ENCODE results near the gene DENND6B. TPM values are rescaled to one million over a fixed set of nuclear protein-coding genes. Genes with fewer than 3 reads are reported as not detected.
A peak's percentile ranks its signal among the peaks of the same experiment; 100 is the strongest.

DENND6B gene
- total RNA-seq, 2 experiments from 2014 or later = 3.1 to 3.6 TPM

DNA sequence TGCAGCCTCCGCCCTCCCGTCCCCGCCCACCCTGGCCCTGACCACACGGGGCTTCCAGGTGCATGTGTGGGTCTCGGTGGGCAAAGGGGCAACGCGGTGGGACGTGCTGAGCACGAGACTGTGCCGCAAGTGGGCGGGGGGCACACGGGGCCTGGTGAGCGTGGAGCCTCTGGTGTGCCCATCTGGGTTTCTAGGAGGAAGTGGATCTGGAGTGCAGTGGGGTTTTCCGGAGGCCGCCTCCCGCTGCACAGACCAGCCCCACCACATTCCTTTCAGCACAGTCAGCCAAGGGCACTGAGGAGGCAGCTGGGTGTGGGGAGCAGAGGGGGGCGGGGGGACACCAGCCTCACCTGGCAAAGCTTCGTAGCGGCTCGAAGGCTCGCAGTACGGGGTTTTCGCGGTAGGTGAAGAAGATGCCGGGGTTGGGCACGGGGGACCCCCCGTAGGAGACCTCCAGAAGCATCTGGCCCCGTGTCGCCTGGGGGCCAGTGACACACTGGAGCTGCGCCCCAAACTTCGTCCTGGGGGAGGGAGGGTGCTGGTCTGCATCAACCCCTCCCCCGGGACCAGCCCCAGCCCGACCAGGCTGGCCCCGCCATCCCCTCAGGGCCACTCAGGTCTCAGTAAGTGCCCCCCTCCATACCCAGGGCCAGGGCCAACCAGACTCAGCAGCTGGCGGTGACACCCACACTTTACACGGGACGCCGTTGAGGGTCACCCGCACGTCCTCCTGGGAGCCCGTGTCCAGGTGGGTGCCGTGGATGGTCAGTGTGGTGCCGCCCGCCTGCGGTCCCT, 44.3 kb downstream of the DENND6B start:
- DNase-seq = no peak
- Mint-ChIP-seq H3K27ac (no peak overlapping the region), H3K4me1 (no peaks in the 10 kb centered on the region), H3K4me3 (no peak overlapping the region), H3K9me3 (no peaks in the 10 kb centered on the region), H3K36me3 (ENCODE audit: low read depth) (no peaks in the 10 kb centered on the region), H3K27me3 (no peaks in the 10 kb centered on the region)
- ChIA-PET POLR2A (no interaction called here), CTCF (interaction anchor here (0.8 kb wide), 1 partner anchor 59 kb away, joined by 3 read pairs; no protein-coding TSS in a partner anchor)

DNA sequence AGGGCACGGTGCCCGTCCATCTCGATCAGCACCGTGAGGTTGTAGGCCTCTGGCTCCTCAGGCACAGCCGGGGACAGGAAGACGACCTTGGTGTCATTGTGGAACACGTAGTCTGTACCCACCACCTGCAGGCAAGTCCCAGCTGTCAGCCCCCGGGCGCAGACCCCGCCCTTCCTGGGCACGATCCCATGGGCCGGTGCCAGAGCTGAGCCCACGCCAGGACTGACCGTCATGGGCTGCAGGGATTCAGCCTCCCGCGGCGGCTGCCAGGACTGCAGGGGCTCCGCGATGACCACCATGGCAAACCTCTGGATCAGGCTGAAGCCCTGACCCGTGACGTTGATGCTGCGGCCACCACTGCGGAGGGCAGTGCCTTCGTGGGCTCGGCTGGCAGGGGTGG, 44.9 kb downstream of the DENND6B start:
- Mint-ChIP-seq H3K4me3 (no peak overlapping the region), H3K36me3 (ENCODE audit: low read depth) (no peaks in the 10 kb centered on the region), H3K27me3 (no peaks in the 10 kb centered on the region), H3K4me1 (no peaks in the 10 kb centered on the region), H3K27ac (no peak overlapping the region), H3K9me3 (no peaks in the 10 kb centered on the region)
- no peak for DNase-seq
- POLR2A ChIA-PET = no interaction called here
- CTCF ChIA-PET = interaction anchor here (0.8 kb wide), 1 partner anchor 60 kb away, joined by 3 read pairs; no protein-coding TSS in a partner anchor

DNA sequence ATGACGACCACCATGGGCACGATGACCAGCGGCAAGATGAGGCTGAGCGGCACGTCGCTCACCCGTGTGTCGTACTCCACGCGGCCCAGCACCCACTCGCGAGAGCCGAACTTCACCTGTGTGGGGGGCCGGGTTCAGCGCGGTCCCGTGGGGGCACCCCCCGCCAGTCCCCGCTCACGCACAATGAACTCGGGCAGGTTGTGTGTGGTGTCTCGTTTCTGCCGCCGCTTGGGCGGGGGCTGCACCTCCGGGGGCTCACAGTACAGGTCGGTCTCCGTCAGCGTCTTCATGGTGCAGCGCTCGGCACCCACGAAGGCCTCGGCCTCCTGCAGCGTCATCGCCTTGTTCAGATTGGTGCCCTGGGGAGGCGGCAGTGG, 45.4 kb downstream of the DENND6B start:
- Mint-ChIP-seq H3K27me3 (no peaks in the 10 kb centered on the region), H3K9me3 (no peaks in the 10 kb centered on the region), H3K4me3 (no peak overlapping the region), H3K36me3 (ENCODE audit: low read depth) (no peaks in the 10 kb centered on the region), H3K4me1 (no peaks in the 10 kb centered on the region), H3K27ac (no peak overlapping the region)
- no peak for DNase-seq
- ChIA-PET POLR2A (no interaction called here), CTCF (no interaction called here)

DNA sequence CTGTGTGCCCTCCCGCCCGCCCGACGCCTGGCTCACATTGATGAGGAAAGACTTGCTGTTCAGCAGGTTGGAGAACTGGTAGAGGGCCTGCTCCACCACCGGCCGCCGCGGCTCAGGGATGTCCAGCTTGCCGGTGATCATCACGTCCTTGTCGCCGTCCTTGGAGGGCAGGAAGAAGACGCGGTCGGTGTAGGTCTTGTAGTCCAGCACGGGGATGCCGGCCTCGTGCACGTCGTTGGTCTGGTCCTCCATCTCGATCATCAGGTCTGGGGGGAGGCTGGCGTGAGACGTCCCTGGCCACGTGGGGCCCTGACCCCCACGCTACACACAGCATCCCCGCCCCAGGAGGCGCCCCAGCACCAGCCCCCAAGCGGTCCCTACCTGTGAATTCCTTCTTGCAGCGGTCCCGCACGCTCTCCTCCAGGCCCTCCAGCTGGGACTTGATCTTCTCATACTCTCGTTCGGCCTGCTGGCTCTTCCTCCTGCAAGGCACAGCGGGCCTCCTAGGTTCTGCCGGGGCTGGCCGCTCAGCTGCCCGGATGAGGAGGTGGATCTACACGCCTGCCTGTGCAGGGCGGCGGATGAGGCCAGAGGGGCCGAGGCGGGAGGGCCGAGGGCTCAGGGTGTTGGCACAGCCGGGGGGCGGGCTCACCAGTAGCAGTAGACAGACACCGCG, 46.0 kb downstream of the DENND6B start:
- Mint-ChIP-seq H3K27me3 (no peaks in the 10 kb centered on the region), H3K4me1 (peaks cover under 1% of the 10 kb centered on the region), H3K36me3 (ENCODE audit: low read depth) (no peaks in the 10 kb centered on the region), H3K27ac (no peak overlapping the region), H3K4me3 (no peak overlapping the region), H3K9me3 (no peaks in the 10 kb centered on the region)
- ChIA-PET POLR2A (no interaction called here), CTCF (no interaction called here)
- DNase-seq = no peak

DNA sequence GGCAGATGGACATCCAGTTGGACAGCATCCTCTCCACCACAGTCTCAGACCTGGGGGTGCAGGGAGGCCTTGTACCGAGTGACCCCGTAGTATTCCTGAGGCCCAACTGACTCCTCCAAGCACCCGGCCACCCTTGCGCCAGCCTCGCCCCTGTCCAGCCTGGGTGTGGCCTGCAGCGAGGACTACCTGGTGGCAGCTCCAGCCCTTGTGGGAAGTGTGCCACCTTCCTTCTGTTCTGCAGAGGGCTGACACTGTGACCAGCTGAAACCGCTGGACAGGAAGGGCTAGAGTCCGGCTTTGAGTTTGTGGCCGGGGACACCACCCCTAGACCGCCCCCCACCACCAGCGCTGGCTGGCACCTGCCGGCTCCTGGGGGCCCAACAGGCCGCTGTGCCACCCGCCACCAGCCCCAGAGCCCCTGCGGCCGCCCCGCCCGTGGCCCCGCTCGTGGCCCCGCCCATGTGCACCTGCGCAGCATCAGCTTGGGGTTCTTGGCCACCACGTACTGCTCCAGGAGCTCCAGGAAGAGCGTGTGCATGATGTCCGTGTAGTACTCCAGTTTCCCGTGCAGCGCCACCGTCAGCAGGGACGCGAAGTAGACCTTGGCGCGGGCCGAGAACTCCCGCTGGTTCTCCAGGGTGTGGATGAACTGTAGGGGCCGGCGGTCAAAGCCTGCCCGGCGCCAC, 46.6 kb downstream of the DENND6B start:
- H3K27me3 Mint-ChIP-seq = no peaks in the 10 kb centered on the region

DNA sequence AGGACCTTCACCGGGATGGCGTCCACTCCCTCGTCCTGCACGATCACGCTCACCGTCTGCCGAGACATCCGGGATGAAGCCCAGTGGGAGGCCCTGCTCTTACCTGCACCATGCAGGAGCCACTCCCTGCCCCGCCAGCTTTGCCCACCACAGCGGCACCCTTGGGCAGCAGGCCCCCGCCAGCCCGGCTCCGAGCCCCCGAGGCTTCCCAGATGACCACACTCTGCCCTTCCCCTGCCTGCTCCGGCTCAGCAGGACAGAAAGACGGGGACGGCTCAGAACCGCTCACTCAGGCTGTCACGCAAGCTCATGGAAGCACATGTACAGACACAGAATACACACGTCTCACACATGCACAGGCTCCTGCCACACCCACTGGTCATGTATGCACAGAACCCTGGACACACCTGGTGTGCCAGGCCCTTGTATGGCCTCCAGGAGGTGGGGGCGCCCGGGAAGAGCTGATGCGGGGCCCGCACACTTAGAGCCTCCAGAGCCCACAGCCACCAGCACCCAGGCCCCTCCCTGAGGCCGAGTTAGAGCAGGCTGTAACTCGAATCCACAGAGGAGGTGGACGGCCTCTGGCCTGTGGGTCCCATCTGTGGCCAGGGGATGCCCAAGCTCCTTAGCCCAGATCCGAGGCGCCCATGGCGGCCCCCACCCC, 47.7 kb downstream of the DENND6B start:
- no peak for DNase-seq
- ChIA-PET CTCF (interaction anchor here (0.5 to 1.6 kb wide), 2 partner anchors 44 to 46 kb away, joined by 4 to 7 read pairs; no protein-coding TSS in a partner anchor), POLR2A (no interaction called here)
- H3K36me3 Mint-ChIP-seq (ENCODE audit: low read depth) = no peaks in the 10 kb centered on the region
- H3K4me3 Mint-ChIP-seq = no peak overlapping the region
- no peaks in the 10 kb centered on the region for H3K9me3 Mint-ChIP-seq
- H3K4me1 Mint-ChIP-seq = peaks cover 2% of the 10 kb centered on the region
- no peak overlapping the region for H3K27ac Mint-ChIP-seq
- no peaks in the 10 kb centered on the region for H3K27me3 Mint-ChIP-seq

More for the DNA sequence above, 46.6 kb downstream of the DENND6B start:
- peaks cover 2% of the 10 kb centered on the region for H3K4me1 Mint-ChIP-seq
- H3K27ac Mint-ChIP-seq = no peak overlapping the region
- H3K36me3 Mint-ChIP-seq (ENCODE audit: low read depth) = no peaks in the 10 kb centered on the region
- no peak overlapping the region for H3K4me3 Mint-ChIP-seq
- ChIA-PET CTCF (interaction anchor here (1.6 kb wide), 1 partner anchor 45 kb away, joined by 7 read pairs; no protein-coding TSS in a partner anchor), POLR2A (no interaction called here)
- H3K9me3 Mint-ChIP-seq = no peaks in the 10 kb centered on the region
- DNase-seq = no peak

DNA sequence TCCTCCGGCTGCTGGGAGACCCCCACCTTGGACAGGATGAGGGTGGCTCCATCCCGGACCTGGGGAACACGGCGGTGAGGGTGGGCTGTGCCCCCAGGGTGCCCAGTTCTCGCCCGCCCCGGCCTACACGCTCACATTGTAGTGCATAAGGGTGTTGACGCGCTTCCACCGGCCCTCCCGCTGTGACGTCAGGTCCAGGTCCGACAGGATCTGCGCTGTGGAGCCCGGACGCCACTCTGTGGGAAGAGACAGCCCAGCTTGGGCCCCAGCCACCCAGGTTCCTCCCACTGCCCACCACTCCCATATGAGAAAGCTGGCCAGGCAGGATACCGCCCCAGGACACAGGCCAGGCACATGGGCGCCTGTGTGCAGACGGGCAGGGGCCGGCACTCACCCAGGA, 48.4 kb downstream of the DENND6B start:
- H3K4me1 Mint-ChIP-seq = peaks cover 2% of the 10 kb centered on the region
- H3K36me3 Mint-ChIP-seq (ENCODE audit: low read depth) = no peaks in the 10 kb centered on the region
- no peak overlapping the region for H3K4me3 Mint-ChIP-seq
- H3K27me3 Mint-ChIP-seq = no peaks in the 10 kb centered on the region
- ChIA-PET POLR2A (no interaction called here), CTCF (interaction anchor here (0.5 to 1.6 kb wide), 2 partner anchors 45 to 46 kb away, joined by 4 to 7 read pairs; no protein-coding TSS in a partner anchor)
- DNase-seq = no peak
- no peak overlapping the region for H3K27ac Mint-ChIP-seq
- H3K9me3 Mint-ChIP-seq = no peaks in the 10 kb centered on the region

DNA sequence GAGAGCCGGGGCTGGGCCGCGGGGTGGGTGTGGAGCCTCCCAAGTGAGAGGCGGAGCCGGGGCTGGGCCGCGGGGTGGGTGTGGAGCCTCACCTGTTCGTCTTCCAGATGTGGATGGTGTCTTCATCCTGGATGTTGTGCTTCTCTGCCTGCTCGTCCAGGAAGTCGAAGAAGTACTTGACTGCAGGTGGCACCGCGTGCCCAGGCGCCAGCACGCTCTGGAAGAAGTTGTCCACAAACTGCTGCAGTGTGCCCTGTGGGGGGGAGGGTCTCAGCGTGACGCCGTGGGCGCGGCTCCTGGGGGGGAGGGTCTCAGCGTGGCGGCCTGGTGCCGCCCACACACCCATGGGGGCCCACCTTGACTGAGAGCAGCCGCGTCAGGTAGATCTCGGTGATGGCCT, 49.1 kb downstream of the DENND6B start:
- ChIA-PET POLR2A (no interaction called here), CTCF (no interaction called here)
- no peaks in the 10 kb centered on the region for H3K9me3 Mint-ChIP-seq
- DNase-seq = no peak
- no peak overlapping the region for H3K27ac Mint-ChIP-seq
- no peaks in the 10 kb centered on the region for H3K36me3 Mint-ChIP-seq (ENCODE audit: low read depth)
- H3K4me3 Mint-ChIP-seq = no peak overlapping the region
- peaks cover 2% of the 10 kb centered on the region for H3K27me3 Mint-ChIP-seq
- H3K4me1 Mint-ChIP-seq = peaks cover 4% of the 10 kb centered on the region

DNA sequence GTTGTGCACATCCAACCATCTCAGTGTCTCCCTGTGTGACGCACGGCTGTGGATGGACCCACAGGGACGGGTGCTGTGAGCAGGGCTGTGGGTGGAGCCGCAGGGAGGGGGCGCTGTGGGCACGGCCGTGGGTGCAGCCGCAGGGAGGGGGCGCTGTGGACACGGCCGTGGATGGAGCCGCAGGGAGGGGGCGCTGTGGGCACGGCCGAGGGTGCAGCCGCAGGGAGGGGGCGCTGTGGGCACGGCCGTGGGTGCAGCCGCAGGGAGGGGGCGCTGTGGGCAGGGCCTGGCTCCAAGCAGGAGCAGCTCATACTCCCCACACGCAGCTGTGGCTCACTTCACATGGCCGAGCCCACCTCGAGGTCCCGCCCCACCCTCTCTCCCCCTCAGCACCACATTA, 50.7 kb downstream of the DENND6B start:
- Mint-ChIP-seq H3K4me3 (no peak overlapping the region), H3K9me3 (no peaks in the 10 kb centered on the region), H3K27me3 (peaks cover 8% of the 10 kb centered on the region), H3K36me3 (ENCODE audit: low read depth) (no peaks in the 10 kb centered on the region), H3K27ac (no peak overlapping the region), H3K4me1 (peaks cover 6% of the 10 kb centered on the region)
- DNase-seq = peak; percentile 48
- CTCF ChIA-PET = interaction anchor here (0.5 to 5.5 kb wide), 63 partner anchors 9 to 416 kb away, joined by 3 to 54 read pairs (median 4); partner anchors contain the start of genes ADM2, DENND6B, HDAC10 and MAPK12
- POLR2A ChIA-PET = no interaction called here

DNA sequence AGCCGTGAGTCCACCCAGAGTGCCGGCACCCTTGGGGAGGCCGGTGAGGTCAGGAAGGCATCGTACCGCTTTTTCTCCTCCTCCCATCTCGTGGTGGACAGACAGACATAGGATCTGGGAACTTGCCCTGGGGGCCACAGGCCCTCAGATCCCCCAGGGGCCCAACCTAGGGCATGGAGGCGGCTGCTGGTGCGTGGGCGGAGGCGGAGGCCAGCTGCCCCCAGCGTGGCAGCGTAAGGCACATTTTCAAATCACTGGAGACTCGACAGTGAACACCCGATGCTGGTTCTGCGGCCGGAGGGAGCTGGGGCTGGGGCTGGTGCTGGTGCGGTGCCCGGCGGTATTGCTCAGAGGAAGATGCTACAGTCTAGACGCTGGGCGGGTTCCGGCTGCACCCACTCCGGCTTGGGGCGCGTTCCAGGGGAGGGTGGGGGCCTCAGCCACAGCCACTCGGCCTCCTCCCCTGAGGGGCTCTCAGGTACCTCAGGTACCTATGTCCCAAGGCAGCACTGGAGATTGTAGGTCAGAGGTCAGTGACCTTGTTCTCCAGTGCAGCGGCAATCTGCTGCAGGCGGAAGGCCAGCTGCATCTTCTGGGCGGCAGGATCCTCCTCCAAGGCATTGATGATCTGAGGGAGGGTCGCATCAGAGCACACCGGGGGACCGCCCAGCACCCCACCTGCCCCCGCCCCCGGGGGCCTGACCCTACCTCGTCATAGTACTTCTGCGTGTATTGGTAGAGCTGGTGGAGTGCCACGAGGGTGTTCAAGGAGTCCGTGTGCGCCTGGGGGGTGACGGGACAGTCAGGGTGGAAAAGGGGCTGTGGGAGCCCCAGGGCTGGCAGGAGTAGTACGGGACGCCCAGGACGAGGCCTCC, 51.4 kb downstream of the DENND6B start:
- CTCF ChIA-PET = interaction anchor here (0.7 to 5.5 kb wide), 24 partner anchors 12 to 416 kb away, joined by 3 to 54 read pairs (median 6); partner anchors contain the start of genes DENND6B, MAPK12 and SCO2
- POLR2A ChIA-PET = no interaction called here
- peaks cover 10% of the 10 kb centered on the region for H3K4me1 Mint-ChIP-seq
- no peak overlapping the region for H3K27ac Mint-ChIP-seq
- no peak overlapping the region for H3K4me3 Mint-ChIP-seq
- H3K36me3 Mint-ChIP-seq (ENCODE audit: low read depth) = no peaks in the 10 kb centered on the region
- H3K27me3 Mint-ChIP-seq = peaks cover 9% of the 10 kb centered on the region
- no peaks in the 10 kb centered on the region for H3K9me3 Mint-ChIP-seq
- no peak for DNase-seq

DNA sequence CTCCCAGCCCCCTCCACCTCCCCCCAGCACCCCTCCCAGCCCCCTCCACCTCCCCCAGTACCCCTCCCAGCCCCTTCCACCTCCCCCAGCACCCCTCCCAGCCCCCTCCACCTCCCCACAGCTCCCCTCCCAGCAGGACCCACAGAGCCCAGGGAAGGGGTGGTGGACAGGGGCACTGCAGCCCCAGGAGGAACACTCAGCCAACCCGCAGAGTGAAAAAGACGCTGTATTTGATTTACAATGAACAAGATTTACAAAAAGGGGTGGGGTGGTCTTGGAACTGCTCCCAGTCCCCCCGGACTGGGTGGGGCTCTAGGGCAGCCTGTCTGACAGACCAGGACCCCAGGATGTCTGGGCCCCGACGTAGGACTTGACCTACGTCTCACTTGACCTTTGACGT, 52.0 kb downstream of the DENND6B start:
- H3K36me3 Mint-ChIP-seq (ENCODE audit: low read depth) = no peaks in the 10 kb centered on the region
- no peak for DNase-seq

DNA sequence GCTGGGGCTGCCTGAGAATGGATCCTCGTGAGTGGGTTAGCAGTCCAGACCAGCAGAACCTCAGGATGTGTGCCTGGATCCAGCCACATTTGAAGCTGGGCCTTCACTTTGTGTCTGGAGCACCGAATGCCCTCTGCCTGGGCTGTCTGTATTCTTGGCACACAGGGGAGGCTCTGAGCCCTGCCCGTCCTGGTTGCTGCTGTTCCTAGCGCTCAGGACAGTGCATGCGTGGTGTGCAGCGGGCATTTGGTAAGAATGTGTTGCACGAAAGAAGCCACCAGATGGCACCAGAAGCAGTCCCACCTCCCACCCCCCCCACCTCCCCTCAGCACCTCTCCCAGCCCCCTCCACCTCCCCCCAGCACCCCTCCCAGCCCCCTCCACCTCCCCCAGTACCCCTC, 52.5 kb downstream of the DENND6B start:
- Mint-ChIP-seq H3K36me3 (ENCODE audit: low read depth) (no peaks in the 10 kb centered on the region), H3K9me3 (no peaks in the 10 kb centered on the region), H3K4me3 (no peak overlapping the region), H3K4me1 (peaks cover 13% of the 10 kb centered on the region), H3K27ac (no peak overlapping the region), H3K27me3 (peaks cover 10% of the 10 kb centered on the region)
- POLR2A ChIA-PET = no interaction called here
- CTCF ChIA-PET = interaction anchor here (0.5 to 5.5 kb wide), 5 partner anchors 11 to 74 kb away, joined by 3 to 25 read pairs (median 3); partner anchors contain the start of genes HDAC10 and MAPK12
- DNase-seq = peak; percentile 59

More for the DNA sequence above, 52.0 kb downstream of the DENND6B start:
- no peak overlapping the region for H3K27ac Mint-ChIP-seq
- H3K4me3 Mint-ChIP-seq = no peak overlapping the region
- ChIA-PET CTCF (interaction anchor here (0.5 to 5.5 kb wide), 7 partner anchors 11 to 251 kb away, joined by 3 to 54 read pairs (median 4); partner anchors contain the start of genes DENND6B, MAPK12 and SCO2), POLR2A (no interaction called here)
- H3K9me3 Mint-ChIP-seq = no peaks in the 10 kb centered on the region
- H3K4me1 Mint-ChIP-seq = peaks cover 10% of the 10 kb centered on the region
- H3K27me3 Mint-ChIP-seq = peaks cover 9% of the 10 kb centered on the region

Data from activated CD4-positive, alpha-beta T cell treated with anti-CD3 and anti-CD28 coated beads, Interleukin-2, amount 10 ng/mL, durations not matched to agents 7 days and 5 days (primary cell).